Lung microvascular endothelial cell (primary cell): ENCODE data around the gene OXLD1. TPM values are rescaled to one million over a fixed set of nuclear protein-coding genes. Genes with fewer than 3 reads are reported as not detected.

Experiments
- DNase-seq, 2 donors: peaks; one replicate each; pipeline versions ENCODE4 v3.0.0 to v3.0.0-alpha.2; 2010; ENCODE audit warnings: low read depth in 2 of 2
- total RNA-seq: library from RNA; depleted of rRNA; stranded (reverse); fragments of >200 nt; gene quantifications from 2 replicates; pipeline ENCODE4 v1.2.1, GENCODE V29; 2014

OXLD1 gene
- total RNA-seq, 1 donor from 2014 or later: 30.4 TPM

DNA sequence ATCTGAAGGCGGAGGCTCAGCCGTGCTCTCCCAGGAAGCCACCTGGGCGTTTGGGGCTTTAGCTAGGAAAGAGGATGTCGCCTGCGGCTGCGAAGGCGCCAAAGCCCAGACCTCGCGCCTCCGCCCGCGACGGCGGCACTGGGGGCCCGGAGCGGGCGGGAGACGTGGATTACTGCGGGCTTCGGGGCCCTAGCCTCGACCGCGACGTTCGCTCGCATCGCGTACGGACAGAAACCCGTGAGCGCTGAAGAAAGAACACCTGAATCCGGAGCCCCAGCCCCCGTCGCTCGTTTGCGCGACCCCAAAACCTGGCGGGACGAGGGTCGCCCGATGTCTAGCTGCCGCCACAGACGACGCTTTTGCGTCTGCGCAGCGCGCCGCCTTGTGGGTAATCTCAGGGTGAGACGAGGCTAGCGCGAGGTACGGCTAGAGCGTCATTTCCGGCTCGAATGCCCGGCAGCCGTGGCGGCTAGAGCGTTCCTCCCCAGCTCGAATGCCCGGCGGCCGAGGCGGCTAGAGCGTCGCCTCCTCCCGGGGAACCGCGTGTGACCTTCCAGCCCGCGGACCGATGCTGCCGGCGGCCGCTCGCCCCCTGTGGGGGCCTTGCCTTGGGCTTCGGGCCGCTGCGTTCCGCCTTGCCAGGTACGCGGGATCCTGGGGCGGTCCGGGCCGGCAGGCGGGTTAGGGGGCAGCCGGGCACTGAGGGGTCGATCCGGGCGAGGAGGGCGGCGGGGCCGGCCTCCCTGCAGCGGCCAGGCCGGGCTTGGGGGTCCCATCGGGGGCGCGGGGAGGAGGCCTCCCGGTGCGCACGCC, 36.7 kb upstream of the OXLD1 start, which contains the start of gene MRPL12:
MRPL12 (plus strand) TSS at position 434 of the 813 bp plus-strand sequence; CDS start at position 569, 135 bp downstream.
- DNase-seq: peak; percentile 95

- no peak for DNase-seq
These were observed 35.1 kb upstream of the OXLD1 start for GRCh38 chr17:81701288-81702071.

- DNase-seq: no peak
These were observed 34.2 kb upstream of the OXLD1 start for GRCh38 chr17:81700353-81701287.

DNA sequence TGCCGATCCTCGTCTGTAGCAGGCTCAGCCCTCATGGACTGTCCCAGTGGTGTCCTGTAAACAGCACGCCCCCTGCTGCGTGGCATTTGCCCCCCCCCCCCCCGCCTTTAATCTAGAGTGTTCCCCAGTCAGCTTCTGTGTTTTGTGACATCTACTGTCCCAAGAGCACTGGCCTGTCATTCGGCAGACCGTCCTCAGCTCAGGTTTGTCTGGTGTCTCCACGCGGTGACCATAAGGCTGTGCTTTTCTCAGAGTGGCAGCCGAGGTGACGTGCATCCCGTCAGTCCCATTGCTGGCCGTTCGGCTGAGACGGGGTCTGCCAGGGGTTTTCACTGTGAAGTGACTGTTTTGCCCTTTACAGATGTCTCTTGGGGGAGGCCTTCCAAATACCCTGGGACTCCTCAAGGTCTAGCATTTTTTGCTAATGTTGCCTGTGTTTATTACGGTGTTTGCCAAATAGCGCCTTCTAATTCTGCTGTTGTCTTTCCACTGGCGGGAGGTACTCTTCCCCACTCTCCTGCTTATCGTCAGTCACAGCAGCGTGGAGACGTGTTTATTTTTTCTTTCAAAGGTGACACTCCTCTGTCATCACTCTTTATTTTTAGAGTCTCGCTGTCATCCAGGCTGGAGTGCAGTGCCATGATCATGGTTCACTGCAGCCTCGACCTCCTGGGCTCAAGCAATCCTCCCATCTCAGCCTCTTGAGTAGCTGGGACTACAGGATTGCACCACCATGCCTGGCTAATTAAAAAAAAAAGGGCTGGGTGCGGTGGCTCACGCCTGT, 31.0 kb upstream of the OXLD1 start:
- no peak for DNase-seq

DNA sequence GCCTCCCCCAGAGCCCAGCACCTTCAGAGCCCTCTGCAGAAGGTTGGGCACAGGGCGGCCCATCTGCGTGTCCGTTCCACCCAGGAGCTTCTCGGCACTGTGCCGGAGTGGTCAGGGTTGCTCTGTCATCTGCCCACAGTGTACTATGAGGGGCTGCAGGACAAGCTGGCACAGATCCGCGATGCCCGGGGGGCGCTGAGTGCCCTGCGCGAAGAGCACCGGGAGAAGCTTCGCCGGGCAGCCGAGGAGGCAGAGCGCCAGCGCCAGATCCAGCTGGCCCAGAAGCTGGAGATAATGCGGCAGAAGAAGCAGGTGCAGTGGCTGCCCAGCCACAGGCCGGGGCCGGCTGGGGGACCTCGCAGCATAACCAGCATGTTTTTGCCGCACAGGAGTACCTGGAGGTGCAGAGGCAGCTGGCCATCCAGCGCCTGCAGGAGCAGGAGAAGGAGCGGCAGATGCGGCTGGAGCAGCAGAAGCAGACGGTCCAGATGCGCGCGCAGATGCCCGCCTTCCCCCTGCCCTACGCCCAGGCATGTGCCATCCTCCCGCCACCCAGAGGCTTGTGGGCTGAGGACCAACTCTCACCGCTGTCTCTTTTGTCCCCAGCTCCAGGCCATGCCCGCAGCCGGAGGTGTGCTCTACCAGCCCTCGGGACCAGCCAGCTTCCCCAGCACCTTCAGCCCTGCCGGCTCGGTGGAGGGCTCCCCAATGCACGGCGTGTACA, 30.0 kb upstream of the OXLD1 start:
- no peak for DNase-seq

- no peak for DNase-seq
These were observed 29.4 kb upstream of the OXLD1 start for GRCh38 chr17:81695801-81696200.

DNA sequence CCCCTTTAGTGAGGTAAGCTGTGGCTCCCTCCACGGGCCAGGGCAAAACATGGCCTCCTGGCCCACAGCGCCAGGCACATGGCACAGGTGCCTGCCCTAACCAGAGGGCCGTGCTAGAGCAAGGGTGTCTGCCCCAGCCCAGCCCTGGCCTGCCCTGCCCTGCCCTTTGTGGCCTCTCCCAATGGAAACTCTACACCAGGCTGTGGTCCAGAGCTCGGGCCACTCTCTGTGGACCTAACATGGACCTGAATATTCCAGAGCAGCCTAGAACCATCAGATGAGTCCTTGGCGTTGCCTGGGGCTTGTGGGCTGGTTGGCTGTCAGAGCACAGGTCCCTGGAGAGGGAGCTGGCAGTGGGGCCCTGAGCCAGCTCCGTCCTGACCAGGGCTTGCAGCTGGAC, 28.8 kb upstream of the OXLD1 start:
- DNase-seq: no peak

- no peak for DNase-seq
These were observed 28.4 kb upstream of the OXLD1 start for GRCh38 chr17:81694810-81695209.

DNA sequence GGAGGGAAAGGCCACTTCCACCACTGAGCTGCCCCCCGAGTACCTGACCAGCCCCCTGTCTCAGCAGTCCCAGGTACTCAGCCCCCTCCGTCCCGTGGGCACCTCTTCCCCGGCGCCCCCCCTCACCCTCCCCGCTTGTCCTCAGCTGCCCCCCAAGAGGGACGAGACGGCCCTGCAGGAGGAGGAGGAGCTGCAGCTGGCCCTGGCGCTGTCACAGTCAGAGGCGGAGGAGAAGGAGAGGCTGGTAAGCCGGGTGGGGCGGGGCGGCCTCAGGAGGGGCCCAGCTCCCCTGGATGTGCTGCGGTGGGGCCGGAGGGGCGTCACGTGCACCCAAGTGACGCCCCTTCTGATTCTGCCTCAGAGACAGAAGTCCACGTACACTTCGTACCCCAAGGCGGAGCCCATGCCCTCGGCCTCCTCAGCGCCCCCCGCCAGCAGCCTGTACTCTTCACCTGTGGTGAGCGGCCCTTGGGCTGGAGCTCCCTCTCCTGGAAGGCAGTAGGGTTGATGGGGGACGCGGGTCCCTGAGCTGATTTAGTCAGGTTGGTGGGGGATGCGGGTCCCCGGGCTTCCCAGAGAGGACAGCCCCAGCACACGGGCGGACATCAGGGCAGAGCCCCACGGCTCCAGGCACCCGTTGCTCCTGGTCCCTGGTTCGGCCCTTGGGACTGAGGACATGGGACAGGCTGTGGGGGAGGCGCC, 27.3 kb upstream of the OXLD1 start:
- DNase-seq: no peak

DNA sequence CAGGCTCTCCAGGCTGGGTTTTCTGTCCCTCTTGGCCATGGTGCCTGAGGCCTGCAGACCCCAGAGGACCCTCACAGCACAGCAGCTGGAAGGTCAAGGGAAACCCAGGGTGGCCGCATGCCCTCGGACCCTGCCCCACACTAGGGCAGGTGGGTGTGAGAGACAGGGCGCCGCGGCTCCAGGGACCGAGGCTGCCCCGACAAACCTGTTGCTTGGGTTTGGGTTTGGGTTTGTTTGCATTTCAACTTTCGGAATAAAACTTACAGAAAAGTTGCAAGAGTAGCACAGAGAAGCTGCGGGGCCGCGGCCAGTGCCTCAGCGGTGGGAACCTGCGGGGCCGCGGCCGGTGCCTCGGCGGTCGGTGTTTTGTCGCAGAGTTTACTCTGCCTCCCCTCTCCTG, 25.2 kb upstream of the OXLD1 start:
- no peak for DNase-seq

DNA sequence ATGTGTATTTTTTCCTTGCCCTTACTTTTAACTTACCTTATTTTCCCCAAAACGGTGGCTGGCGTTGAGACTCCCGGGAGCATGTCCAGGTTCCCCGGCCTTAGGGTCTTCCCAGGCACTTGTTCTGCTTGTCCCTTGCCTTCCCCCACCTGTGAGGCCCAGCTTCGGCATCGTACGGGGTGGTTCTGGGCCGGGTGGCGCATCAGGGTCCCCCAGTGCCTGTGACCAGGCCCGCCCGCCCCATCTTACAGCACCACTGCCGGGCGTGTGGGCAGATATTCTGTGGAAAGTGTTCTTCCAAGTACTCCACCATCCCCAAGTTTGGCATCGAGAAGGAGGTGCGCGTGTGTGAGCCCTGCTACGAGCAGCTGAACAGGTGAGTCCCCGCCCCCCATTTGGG, 24.8 kb upstream of the OXLD1 start:
- DNase-seq: no peak

GRCh38 chr17:81690549-81690948, 24.1 kb upstream of the OXLD1 start:
- DNase-seq: no peak

- no peak for DNase-seq
These were observed 23.7 kb upstream of the OXLD1 start for GRCh38 chr17:81690066-81690465.

DNA sequence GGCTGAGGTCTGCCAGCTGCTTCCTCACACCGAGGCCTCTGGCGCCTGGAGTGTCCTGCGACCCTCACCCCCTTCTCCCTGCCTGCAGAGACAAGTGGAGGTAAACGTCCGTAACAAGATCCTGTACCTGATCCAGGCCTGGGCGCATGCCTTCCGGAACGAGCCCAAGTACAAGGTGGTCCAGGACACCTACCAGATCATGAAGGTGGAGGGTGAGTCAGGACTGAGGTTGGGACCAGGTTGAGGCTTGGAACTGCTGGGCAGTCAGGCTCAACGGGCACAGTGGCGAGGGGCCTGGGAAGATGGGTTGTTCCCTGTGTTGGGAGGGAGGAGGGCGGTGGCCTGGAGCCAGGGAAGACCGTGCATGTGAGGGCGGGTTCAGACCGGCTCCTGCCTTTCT, 22.2 kb upstream of the OXLD1 start:
- DNase-seq: no peak

GRCh38 chr17:81687770-81688541, 21.6 kb upstream of the OXLD1 start:
- no peak for DNase-seq

DNA sequence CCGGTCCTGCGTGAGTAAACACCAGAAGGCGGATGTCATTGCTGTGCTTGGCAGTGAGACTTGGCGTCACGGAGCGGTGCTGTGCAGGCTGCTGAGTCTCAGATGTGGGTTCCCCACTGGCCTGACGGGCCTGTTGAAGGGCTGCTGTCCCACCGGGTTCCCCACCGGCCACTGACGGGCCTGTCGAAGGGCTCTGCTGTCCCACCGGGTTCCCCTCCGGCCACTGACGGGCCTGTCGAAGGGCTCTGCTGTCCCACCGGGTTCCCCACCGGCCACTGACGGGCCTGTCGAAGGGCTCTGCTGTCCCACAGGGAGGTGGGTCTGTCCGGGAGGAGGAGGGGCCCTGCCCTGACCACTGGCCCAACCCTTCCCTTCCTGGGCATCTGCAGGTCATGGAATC, 20.2 kb upstream of the OXLD1 start:
- no peak for DNase-seq

GRCh38 chr17:81685108-81685507, 18.7 kb upstream of the OXLD1 start:
- peak in 1 of 2 donors; percentile 69 for DNase-seq

- no peak for DNase-seq
These were observed 18.1 kb upstream of the OXLD1 start for GRCh38 chr17:81684442-81684911.
